IMR-90 (cell line): Measurements from ENCODE around the gene ADAMTS14.

Experiments
- BHLHE40 ChIP-seq: fragments of 150-350 bp; IDR thresholded peaks from 2 replicates; pipeline ENCODE4 v1.6.1; 2016; ENCODE audit warnings: mild to moderate bottlenecking, low read depth, low read length
- CTCF ChIP-seq: conservative IDR thresholded peaks from 2 replicates; pipeline ENCODE4 v1.5.1; 2012; ENCODE audit warnings: mild to moderate bottlenecking, low read depth, low read length, improper control_type of control experiment
- MAFK ChIP-seq: IDR thresholded peaks from 2 replicates; pipeline ENCODE4 v1.6.1; 2012; ENCODE audit warnings: low read depth, low read length, improper control_type of control experiment
- NFE2L2 ChIP-seq: fragments of 150-350 bp; IDR thresholded peaks from 2 replicates; pipeline ENCODE4 v1.6.1; 2016; ENCODE audit warnings: low read depth, mild to moderate bottlenecking, low read length
- POLR2A ChIP-seq: IDR thresholded peaks from 2 replicates; pipeline ENCODE4 v1.6.1; 2012; ENCODE audit warnings: mild to moderate bottlenecking, low read depth, low read length
- SMC3 ChIP-seq: fragments of 150-350 bp; IDR thresholded peaks from 2 replicates; pipeline ENCODE4 v1.6.1; 2016; ENCODE audit warnings: low read depth, mild to moderate bottlenecking, antibody characterized with exemption, low read length, moderate library complexity
- USF2 ChIP-seq: fragments of 150-350 bp; IDR thresholded peaks from 2 replicates; pipeline ENCODE4 v1.6.1; 2017; ENCODE audit warnings: mild to moderate bottlenecking, antibody characterized with exemption, low read length, low read depth

GRCh38 chr10:70678757-70679489 lies 6.6 kb downstream of the ADAMTS14 start:
- TF ChIP-seq CTCF (no peak), POLR2A (no peak), BHLHE40 (no peak), USF2 (no peak), MAFK (no peak), SMC3 (no peak), NFE2L2 (no peak)
